Activated CD4-positive, alpha-beta T cell treated with anti-CD3 and anti-CD28 coated beads, Interleukin-2, amount 50 U/mL, for 24 hours (primary cell): ENCODE measurements around the gene SUPT3H.

ENCODE experiments used
- DNase-seq, 2 donors: peaks; one replicate each; pipeline ENCODE4 v3.0.0-alpha.2; 2020; ENCODE audit warnings: low read depth in 1 of 2, low spot score in 1 of 2

SUPT3H gene

GRCh38 chr6:45126033-45126432 is 251.7 kb downstream of the SUPT3H start:
- DNase-seq, result no peak

- DNase-seq, result no peak
These were observed 254.7 kb downstream of the SUPT3H start for GRCh38 chr6:45123023-45123422.

GRCh38 chr6:45118754-45119153 is 259.0 kb downstream of the SUPT3H start:
- DNase-seq, result no peak

GRCh38 chr6:45116714-45117410 is 260.9 kb downstream of the SUPT3H start:
- no peak for DNase-seq

GRCh38 chr6:45115696-45116095 is 262.0 kb downstream of the SUPT3H start:
- DNase-seq, result no peak

GRCh38 chr6:45112711-45113110 is 265.0 kb downstream of the SUPT3H start:
- no peak for DNase-seq

GRCh38 chr6:45109551-45109950 is 268.2 kb downstream of the SUPT3H start:
- DNase-seq, result no peak

GRCh38 chr6:45105170-45105820 is 272.4 kb downstream of the SUPT3H start:
- no peak for DNase-seq

GRCh38 chr6:45104429-45104828 is 273.3 kb downstream of the SUPT3H start:
- DNase-seq, result no peak

GRCh38 chr6:45098256-45098655 is 279.5 kb downstream of the SUPT3H start:
- no peak for DNase-seq

GRCh38 chr6:45094831-45095230 is 282.9 kb downstream of the SUPT3H start:
- no peak for DNase-seq

- DNase-seq, result no peak
These were observed 285.6 kb downstream of the SUPT3H start for GRCh38 chr6:45092135-45092534.

GRCh38 chr6:45086360-45087084 is 291.2 kb downstream of the SUPT3H start:
- DNase-seq, result no peak

GRCh38 chr6:45084257-45084656 is 293.5 kb downstream of the SUPT3H start:
- DNase-seq, result no peak

- no peak for DNase-seq
These were observed 295.6 kb downstream of the SUPT3H start for GRCh38 chr6:45082091-45082490.

- no peak for DNase-seq
These were observed 296.1 kb downstream of the SUPT3H start for GRCh38 chr6:45081634-45082033.

- no peak for DNase-seq
These were observed 299.3 kb downstream of the SUPT3H start for GRCh38 chr6:45078432-45078831.

- DNase-seq, result no peak
These were observed 301.4 kb downstream of the SUPT3H start for GRCh38 chr6:45076217-45076930.

GRCh38 chr6:45075246-45075645 is 302.5 kb downstream of the SUPT3H start:
- no peak for DNase-seq

- no peak for DNase-seq
These were observed 303.3 kb downstream of the SUPT3H start for GRCh38 chr6:45074439-45074838.

GRCh38 chr6:45073771-45074170 is 304.0 kb downstream of the SUPT3H start:
- no peak for DNase-seq

GRCh38 chr6:45072673-45073072 is 305.1 kb downstream of the SUPT3H start:
- DNase-seq, result no peak
